HG03575 (cell line): ENCODE results near the gene SSU72.

Source experiments
- ATAC-seq: cut with Tn5 transposase; IDR thresholded peaks from one replicate; pipeline ENCODE4 v1.9.1; 2021; ENCODE audit not compliant: unreplicated experiment, insufficient number of reproducible peaks, low FRiP score; ENCODE audit errors: extremely low read depth

Gene SSU72

GRCh38 chr1:1613509-1614082 is 38.9 kb upstream of the SSU72 start:
- ATAC-seq: no peak

DNA sequence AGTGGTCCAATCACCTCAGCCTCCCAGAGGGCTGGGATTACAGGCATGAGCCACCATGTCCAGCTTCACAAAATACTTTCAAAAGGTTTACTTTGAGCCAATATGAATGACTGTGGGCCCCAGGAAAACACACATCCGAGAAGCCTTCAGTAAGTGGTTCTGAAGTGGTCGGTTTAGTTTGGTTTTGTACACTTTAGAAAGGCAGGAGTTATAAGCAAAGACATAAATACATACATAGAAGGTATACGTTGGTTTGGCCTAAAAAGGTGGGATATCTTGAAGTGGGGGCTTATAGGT is 37.4 kb upstream of the SSU72 start:
- no peak for ATAC-seq

DNA sequence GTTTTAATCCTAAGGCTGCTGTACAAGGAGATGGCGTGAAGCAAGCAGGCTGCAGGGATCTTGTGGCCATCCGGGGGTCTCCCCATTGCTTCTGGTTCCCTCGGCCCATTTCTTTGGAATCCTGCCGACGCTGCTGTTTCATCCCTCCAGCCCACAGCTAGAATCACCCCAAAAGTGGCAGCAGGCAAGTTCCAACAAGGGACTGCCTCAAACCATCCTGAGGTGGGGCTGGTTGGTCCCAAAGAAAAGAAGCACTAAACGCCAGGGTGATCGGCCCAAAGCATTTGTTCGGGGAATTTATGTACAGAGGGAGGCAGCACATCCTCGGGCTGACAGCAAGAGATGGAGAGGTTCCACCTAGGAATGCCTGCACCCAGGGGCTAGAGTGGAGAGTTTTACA is 36.1 kb upstream of the SSU72 start:
- ATAC-seq: no peak

GRCh38 chr1:1609822-1610485 is 35.3 kb upstream of the SSU72 start:
- ATAC-seq: no peak

DNA sequence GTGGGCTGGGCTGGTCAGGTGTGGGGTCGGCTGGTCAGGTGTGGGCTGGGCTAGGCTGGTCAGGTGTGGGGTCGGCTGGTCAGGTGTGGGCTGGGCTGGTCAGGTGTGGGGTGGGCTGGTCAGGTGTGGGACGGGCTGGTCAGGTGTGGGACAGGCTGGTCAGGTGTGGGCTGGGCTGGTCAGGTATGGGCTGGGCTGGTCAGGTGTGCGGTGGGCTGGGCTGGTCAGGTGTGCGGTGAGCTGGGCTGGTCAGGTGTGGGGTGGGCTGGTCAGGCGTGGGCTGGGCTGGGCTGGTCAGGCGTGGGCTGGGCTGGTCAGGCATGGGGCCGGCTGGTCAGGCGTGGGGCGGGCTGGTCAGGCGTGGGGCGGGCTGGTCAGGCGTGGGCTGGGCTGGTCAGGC is 31.6 kb upstream of the SSU72 start:
- ATAC-seq: no peak

DNA sequence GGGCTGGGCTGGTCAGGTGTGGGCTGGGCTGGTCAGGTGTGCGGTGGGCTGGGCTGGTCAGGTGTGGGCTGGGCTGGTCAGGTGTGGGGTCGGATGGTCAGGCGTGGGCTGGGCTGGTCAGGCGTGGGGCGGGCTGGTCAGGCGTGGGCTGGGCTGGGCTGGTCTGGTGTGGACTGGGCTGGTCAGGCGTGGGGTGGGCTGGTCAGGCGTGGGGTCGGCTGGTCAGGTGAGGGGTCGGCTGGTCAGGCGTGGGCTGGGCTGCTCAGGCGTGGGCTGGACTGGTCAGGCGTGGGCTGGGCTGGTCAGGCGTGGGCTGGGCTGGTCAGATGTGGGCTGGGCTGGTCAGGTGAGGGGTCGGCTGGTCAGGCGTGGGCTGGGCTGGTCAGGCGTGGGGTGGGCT is 31.1 kb upstream of the SSU72 start:
- no peak for ATAC-seq

DNA sequence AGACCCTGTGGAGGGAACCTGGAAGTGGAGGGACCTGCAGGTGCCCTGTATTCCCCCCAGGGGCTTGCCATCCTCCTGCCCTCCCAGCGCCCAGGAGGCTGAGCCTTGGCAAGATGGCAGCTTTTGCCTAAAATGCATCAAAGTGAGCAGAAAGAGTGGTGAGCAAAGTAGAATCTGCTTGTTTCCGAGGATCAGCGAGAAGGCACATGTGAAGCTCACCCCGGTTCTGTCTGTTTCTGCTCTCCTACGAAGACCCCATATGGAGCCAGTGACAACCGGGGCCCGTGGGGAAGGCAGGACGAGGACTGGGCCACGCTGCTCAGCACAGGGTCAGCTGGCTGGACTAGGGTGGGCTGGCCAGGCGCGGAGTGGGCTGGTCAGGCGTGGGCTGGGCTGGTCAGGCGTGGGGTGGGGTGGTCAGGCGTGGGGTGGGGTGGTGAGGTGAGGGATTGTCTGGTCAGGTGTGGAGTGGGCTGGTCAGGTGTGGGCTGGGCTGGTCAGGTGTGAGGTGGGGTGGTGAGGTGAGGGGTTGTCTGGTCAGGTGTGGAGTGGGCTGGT is 30.4 kb upstream of the SSU72 start:
- no peak for ATAC-seq

- ATAC-seq: no peak
Measured at GRCh38 chr1:1604374-1605033, 29.8 kb upstream of the SSU72 start.

DNA sequence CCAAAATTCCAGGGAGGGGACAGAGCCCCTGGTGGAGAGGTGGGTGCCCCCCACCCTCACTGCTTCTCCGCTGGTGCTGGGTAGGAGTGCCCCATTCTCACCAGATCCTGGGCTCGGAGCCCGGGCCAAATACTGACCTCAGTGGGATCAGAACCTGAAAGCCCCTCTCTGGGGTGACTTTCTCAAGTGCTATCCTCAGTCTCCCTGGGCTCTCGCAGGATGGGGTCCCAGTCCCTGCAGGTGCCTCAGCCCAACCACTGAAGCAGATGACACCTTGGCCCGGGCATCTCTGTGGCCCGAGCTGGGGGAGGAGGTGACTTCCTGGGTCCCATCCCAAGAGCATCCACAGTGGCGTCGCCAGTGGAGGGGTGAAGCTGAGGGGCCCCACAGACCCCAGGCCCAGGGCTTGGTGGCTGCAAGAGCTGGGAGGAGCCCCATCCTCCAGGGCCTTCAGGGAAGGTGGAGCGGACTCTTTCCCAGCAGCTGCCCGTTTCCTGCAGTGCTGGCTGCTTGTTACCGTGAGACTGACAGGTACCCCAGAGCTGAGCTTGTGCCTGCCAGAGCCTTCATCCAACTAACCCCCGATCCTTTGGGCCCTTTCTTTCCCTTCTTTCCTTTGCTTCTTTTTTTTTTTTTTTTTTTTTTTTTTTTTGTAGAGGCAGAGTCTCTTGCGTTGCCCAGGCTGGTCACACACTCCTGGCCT is 29.2 kb upstream of the SSU72 start:
- no peak for ATAC-seq

GRCh38 chr1:1602968-1603506 is 28.4 kb upstream of the SSU72 start:
- ATAC-seq: no peak

GRCh38 chr1:1602304-1602967 is 27.8 kb upstream of the SSU72 start:
- no peak for ATAC-seq

- ATAC-seq: no peak
Measured at GRCh38 chr1:1601564-1602303, 27.1 kb upstream of the SSU72 start.

DNA sequence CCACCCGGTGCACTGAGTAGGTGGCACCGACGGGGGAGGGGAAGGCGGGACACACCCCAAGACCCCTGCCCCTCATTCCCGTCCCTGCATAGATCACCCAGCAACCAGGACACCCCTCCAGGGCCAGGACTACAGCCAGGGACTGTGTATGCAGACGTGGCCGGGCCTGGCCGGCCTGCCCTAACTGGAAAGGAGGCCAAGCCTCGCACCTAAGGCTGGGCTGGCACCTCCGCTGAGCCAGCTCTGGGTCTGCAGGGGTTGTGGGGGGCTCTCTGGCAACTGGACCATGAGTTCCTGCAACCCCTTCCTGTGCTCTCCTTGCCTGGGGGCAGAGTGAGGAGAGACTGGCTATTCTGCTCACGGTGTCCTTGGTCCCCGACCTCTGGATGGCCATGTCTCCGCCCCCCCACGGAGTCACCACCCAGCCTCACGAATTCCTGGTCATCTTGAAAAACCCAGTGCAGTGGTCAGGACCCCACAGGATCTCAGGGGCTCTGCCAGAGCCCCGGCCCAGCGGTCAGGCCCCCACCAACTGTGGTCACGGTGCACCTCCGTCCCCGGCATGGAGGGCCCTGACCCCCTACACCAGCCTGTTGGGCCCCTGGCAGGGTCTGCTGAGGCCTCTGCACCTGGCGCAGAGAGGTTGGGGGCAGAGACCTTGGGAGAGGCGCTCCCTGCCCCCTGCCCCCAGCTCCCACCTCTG is 26.3 kb upstream of the SSU72 start:
- no peak for ATAC-seq

GRCh38 chr1:1599935-1600860 is 25.5 kb upstream of the SSU72 start, which contains the start of gene FNDC10:
TSS of gene FNDC10 (minus strand) at chr1:1600135. CDS start at chr1:1600015, 120 bp downstream.
- no peak for ATAC-seq

GRCh38 chr1:1599030-1599934 is 24.6 kb upstream of the SSU72 start:
- ATAC-seq: no peak

DNA sequence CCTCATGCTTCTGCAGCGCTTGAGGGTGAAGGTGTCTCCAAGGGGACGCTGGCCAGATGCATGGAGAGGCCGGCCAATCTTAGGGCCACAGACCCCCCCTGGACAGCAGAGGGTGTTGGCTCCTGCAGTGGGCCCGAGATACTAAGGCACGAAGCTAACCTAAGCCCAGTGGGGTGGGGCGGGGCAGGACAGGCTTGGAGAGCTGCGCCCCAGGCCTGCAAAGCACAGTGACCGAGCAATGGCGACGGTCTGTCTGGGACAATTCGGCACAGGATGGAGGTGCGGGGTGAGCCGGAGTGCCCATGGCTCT is 24.0 kb upstream of the SSU72 start:
- no peak for ATAC-seq
